Loucy (cell line): ENCODE measurements around the gene OGA.

ENCODE experiments used
- H2AFZ ChIP-seq: fragments of 200-600 bp; sonication (generic); 2 replicates; pipeline ENCODE4 v1.6.0; 2016; ENCODE audit warnings: antibody characterized with exemption, mild to moderate bottlenecking, low read length, moderate library complexity
- H3F3A ChIP-seq: fragments of 200-600 bp; 2 replicates; pipeline ENCODE4 v1.6.0; 2016; ENCODE audit warnings: antibody characterized with exemption, low read depth, mild to moderate bottlenecking
- H3K27me3 ChIP-seq: fragments of 200-600 bp; sonication (generic); 2 replicates; pipeline ENCODE4 v1.6.1; 2014; ENCODE audit warnings: low read length, mild to moderate bottlenecking; ENCODE audit not compliant: insufficient read depth, poor library complexity, severe bottlenecking
- H3K36me3 ChIP-seq: fragments of 200-600 bp; sonication (generic); 2 replicates; pipeline ENCODE4 v1.6.1; 2016; ENCODE audit warnings: low read length; ENCODE audit not compliant: insufficient read depth
- H3K4me1 ChIP-seq: fragments of 200-600 bp; sonication (generic); 2 replicates; pipeline ENCODE4 v1.5.1; 2014; ENCODE audit warnings: low read length, mild to moderate bottlenecking; ENCODE audit not compliant: insufficient read depth, poor library complexity, severe bottlenecking
- H3K4me2 ChIP-seq: fragments of 200-600 bp; sonication (generic); 2 replicates; pipeline ENCODE4 v1.6.0; 2014; ENCODE audit warnings: antibody characterized with exemption, low read length, low read depth, mild to moderate bottlenecking; ENCODE audit not compliant: poor library complexity, severe bottlenecking
- H3K4me3 ChIP-seq: fragments of 200-600 bp; sonication (generic); 2 replicates; pipeline ENCODE4 v1.5.1; 2014; ENCODE audit warnings: low read length, mild to moderate bottlenecking, mixed read lengths; ENCODE audit not compliant: poor library complexity, severe bottlenecking
- H3K79me2 ChIP-seq: fragments of 200-600 bp; sonication (generic); 2 replicates; pipeline ENCODE4 v1.6.1; 2014; ENCODE audit warnings: low read length; ENCODE audit not compliant: insufficient read depth
- H3K9ac ChIP-seq: fragments of 200-600 bp; sonication (generic); 2 replicates; pipeline ENCODE4 v1.6.0; 2014; ENCODE audit warnings: mild to moderate bottlenecking, low read depth, low read length, moderate library complexity; ENCODE audit not compliant: poor library complexity, severe bottlenecking
- H3K9me2 ChIP-seq: fragments of 200-600 bp; sonication (generic); replicated peaks from 2 replicates; pipeline ENCODE4 v1.6.1; 2016; ENCODE audit warnings: low read depth, low read length, mixed read lengths
- H3K9me3 ChIP-seq: fragments of 200-600 bp; sonication (generic); 2 replicates; pipeline ENCODE4 v1.6.1; 2014; ENCODE audit warnings: mild to moderate bottlenecking, antibody characterized with exemption, low read length, low read depth; ENCODE audit not compliant: insufficient read depth
- H4K20me1 ChIP-seq: fragments of 200-600 bp; sonication (generic); 2 replicates; pipeline ENCODE4 v1.6.0; 2014; ENCODE audit warnings: antibody characterized with exemption, low read length, mild to moderate bottlenecking; ENCODE audit not compliant: insufficient read depth, poor library complexity, severe bottlenecking
- EZH2phosphoT487 ChIP-seq: fragments of 200-600 bp; IDR thresholded peaks from 2 replicates; pipeline ENCODE4 v1.6.1; 2018; ENCODE audit warnings: antibody characterized with exemption, mild to moderate bottlenecking, moderate library complexity, borderline replicate concordance
- TF ChIP-seq, protein P1 (sequence below): fragments of 200-600 bp; sonication (generic); conservative IDR thresholded peaks from 2 replicates; pipeline ENCODE4 v1.5.1; 2014; ENCODE audit warnings: mild to moderate bottlenecking, antibody characterized with exemption, low read length

The OGA gene

DNA sequence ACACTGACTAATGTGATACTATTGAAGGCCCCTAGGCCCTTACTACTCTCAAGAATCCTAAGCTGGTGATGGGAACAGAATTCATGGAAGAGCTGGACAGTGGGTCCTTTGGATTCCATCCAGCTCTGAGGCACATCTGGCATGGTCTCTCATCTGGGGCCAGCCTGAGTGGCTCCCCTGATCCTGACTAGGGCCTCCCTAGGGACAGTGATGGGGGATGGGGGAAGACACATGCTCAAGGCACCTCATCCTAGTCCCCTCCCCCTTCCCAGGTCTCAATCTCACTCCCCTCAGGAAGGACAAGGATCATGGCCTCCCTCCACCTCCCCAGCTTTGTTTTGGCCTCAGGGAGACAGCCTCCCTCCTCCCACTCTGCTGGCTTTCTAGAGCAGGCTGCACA, 23.6 kb upstream of the OGA start:
- Histone ChIP-seq H3K9me2 (no peaks in the 10 kb centered on the region), H3F3A (no peaks in the 10 kb centered on the region), H4K20me1 (no peaks in the 10 kb centered on the region), H3K9me3 (no peaks in the 10 kb centered on the region), H3K27me3 (no peaks in the 10 kb centered on the region), H3K79me2 (no peaks in the 10 kb centered on the region), H3K4me1 (peaks cover 5% of the 10 kb centered on the region), H3K36me3 (peaks cover 14% of the 10 kb centered on the region; the same call in 1 of the 2 replicates), H2AFZ (no peak overlapping the region), H3K4me2 (no peak overlapping the region), H3K4me3 (no peak overlapping the region), H3K9ac (no peak overlapping the region)
- no peak for TF ChIP-seq EZH2phosphoT487
- TF ChIP-seq, protein P1, sequence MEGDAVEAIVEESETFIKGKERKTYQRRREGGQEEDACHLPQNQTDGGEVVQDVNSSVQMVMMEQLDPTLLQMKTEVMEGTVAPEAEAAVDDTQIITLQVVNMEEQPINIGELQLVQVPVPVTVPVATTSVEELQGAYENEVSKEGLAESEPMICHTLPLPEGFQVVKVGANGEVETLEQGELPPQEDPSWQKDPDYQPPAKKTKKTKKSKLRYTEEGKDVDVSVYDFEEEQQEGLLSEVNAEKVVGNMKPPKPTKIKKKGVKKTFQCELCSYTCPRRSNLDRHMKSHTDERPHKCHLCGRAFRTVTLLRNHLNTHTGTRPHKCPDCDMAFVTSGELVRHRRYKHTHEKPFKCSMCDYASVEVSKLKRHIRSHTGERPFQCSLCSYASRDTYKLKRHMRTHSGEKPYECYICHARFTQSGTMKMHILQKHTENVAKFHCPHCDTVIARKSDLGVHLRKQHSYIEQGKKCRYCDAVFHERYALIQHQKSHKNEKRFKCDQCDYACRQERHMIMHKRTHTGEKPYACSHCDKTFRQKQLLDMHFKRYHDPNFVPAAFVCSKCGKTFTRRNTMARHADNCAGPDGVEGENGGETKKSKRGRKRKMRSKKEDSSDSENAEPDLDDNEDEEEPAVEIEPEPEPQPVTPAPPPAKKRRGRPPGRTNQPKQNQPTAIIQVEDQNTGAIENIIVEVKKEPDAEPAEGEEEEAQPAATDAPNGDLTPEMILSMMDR, result no peak

DNA sequence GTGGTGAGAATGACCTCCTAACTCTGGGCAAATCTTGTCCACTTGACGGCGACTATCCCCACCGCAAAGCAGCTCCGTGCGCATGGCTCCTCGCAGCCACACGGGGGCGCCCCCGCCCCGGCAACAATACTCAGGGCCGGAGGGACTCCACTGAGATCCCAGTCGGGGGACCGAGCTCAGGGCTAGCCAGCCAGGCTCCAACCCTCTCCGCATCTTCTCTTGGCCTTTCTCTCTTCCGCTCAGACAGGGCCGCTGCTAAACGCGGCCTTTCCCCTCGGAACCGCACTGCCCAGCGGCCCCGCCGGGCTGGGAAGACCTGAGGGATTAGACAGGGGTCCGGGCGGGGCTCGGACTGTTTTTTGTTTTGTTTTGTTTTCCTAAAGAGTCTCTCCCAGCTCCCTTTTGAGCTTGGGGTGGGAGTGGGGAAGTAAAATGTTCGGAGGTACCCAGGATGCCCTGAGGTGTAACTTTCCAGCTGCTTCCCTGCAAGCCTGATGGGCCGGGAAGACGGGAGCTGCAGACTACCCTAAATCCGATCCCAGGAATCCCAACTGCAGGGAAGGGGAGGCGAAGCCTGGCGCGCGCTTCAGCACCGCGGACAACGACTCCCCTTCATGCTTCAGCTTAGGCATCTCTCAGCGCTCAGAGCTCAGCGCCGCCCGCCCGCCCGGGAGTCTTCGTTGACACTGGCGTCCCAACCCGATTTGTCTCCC, 22.7 kb upstream of the OGA start:
- H3K36me3 ChIP-seq, result peaks cover 5% of the 10 kb centered on the region; the same call in 1 of the 2 replicates
- no peak overlapping the region for H3K9ac ChIP-seq
- no peaks in the 10 kb centered on the region for H3K9me2 ChIP-seq
- H2AFZ ChIP-seq, result no peak overlapping the region
- H3F3A ChIP-seq, result no peaks in the 10 kb centered on the region
- H3K4me2 ChIP-seq, result peak overlapping the region; percentile 56
- no peaks in the 10 kb centered on the region for H3K27me3 ChIP-seq
- no peaks in the 10 kb centered on the region for H3K9me3 ChIP-seq
- H3K4me1 ChIP-seq, result peaks cover 5% of the 10 kb centered on the region
- no peaks in the 10 kb centered on the region for H4K20me1 ChIP-seq
- TF ChIP-seq, protein P1, result peak; percentile 96
- no peak for TF ChIP-seq EZH2phosphoT487
- peak overlapping the region; percentile 42 for H3K4me3 ChIP-seq
- no peaks in the 10 kb centered on the region for H3K79me2 ChIP-seq

DNA sequence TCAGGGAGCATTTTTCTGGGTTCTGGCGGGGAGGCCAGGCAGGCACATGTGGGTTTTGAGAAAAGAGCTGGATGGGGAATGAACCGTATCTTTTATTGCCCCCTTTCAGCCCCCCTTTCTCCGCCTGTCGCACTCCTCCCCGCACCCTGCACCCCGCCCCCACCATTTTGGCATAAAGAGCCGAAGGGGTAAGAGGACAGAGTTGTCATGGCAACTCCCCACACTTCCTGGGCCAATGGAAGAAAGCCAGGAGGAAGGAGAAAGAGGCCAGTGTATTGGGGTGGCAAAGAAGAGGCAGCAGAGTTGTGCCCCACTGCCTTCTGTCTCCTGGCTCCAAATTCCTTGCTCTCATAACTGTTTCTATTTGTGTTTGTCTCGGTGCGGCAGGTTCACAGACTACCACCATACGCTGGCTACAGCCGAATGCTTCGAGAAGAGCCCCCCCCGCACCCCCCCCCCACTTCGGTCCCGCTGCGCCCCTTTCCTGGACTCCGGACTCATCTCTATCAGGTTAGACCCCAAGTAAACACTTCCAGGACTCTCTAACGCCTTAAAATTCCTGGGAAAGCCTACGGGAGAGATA, 21.9 kb upstream of the OGA start:
- H3K4me1 ChIP-seq, result peaks cover 5% of the 10 kb centered on the region
- H3K79me2 ChIP-seq, result no peaks in the 10 kb centered on the region
- H3K36me3 ChIP-seq, result no peaks in the 10 kb centered on the region
- no peak overlapping the region for H3K4me3 ChIP-seq
- no peaks in the 10 kb centered on the region for H3K9me3 ChIP-seq
- H3K9ac ChIP-seq, result no peak overlapping the region
- H3K4me2 ChIP-seq, result peak overlapping the region; percentile 56
- no peaks in the 10 kb centered on the region for H3K27me3 ChIP-seq
- TF ChIP-seq EZH2phosphoT487, result no peak
- TF ChIP-seq, protein P1, result no peak
- no peaks in the 10 kb centered on the region for H4K20me1 ChIP-seq
- no peak overlapping the region for H2AFZ ChIP-seq
- H3F3A ChIP-seq, result no peaks in the 10 kb centered on the region
- H3K9me2 ChIP-seq, result no peaks in the 10 kb centered on the region
